ENCODE results near the gene ALDH3B2. TPM values are rescaled to one million over a fixed set of nuclear protein-coding genes. Genes with fewer than 3 reads are reported as not detected.
A peak's percentile ranks its signal among the peaks of the same experiment; 100 is the strongest.
"Not testable (repeated sequence)": the region's sequence is repeated elsewhere in the genome, so short reads cannot be mapped to it uniquely, and the experiment has no call there.

ALDH3B2 gene
- total RNA-seq, 1 experiment from 2014 or later, result not detected

GRCh38 chr11:67662142-67662834, 12.1 kb downstream of the ALDH3B2 start:
- TF ChIP-seq CTCF (conservative IDR thresholded peaks at IDR 0.05), result no peak
- Histone ChIP-seq H3K9ac (ENCODE audit: extremely low read depth, insufficient read length, low read length) (no peak overlapping the region), H3K9me3 (ENCODE audit: control insufficient read depth, low read depth, low read length) (no peaks in the 10 kb centered on the region), H3K79me2 (ENCODE audit: insufficient read depth, low read length) (no peaks in the 10 kb centered on the region), H3K23ac (ENCODE audit: insufficient read length, low read depth, low read length) (no peak overlapping the region), H3K56ac (ENCODE audit: insufficient read length, low read depth, low read length) (no peak overlapping the region), H4K5ac (ENCODE audit: insufficient read length, low read depth, low read length) (no peak overlapping the region), H3K14ac (ENCODE audit: insufficient read depth, low read length) (no peak overlapping the region), H2BK20ac (ENCODE audit: low read depth, low read length, poor library complexity, severe bottlenecking) (no peak overlapping the region), H3K4ac (ENCODE audit: low read depth, low read length) (no peak overlapping the region), H3K4me2 (ENCODE audit: insufficient read depth, insufficient read length, low read length) (no peak overlapping the region), H2AFZ (ENCODE audit: low read length) (no peak overlapping the region), H3K18ac (ENCODE audit: insufficient read length, low read depth, low read length) (no peak overlapping the region), H2BK12ac (ENCODE audit: insufficient read length, low read depth, low read length) (no peak overlapping the region), H3K27ac (ENCODE audit: insufficient read length, low read depth, low read length) (no peak overlapping the region), H3K79me1 (ENCODE audit: insufficient read depth, low read depth, low read length, poor library complexity, severe bottlenecking) (no peaks in the 10 kb centered on the region), H3K4me1 (ENCODE audit: insufficient read depth, low read length) (no peaks in the 10 kb centered on the region), H4K91ac (ENCODE audit: insufficient read length, low read depth, low read length) (no peak overlapping the region), H2AK5ac (ENCODE audit: insufficient read length, low read length) (no peak overlapping the region), H4K20me1 (ENCODE audit: control insufficient read depth, insufficient read depth, insufficient read length) (no peaks in the 10 kb centered on the region), H2BK120ac (ENCODE audit: low read depth, low read length, poor library complexity, severe bottlenecking) (no peak overlapping the region), H4K8ac (replicated peaks; ENCODE audit: insufficient read length, low read depth, low read length) (no peak overlapping the region), H3K27me3 (ENCODE audit: insufficient read depth, low read length) (no peaks in the 10 kb centered on the region), H3K23me2 (ENCODE audit: insufficient read length, low read depth, low read length, poor library complexity, severe bottlenecking) (no peaks in the 10 kb centered on the region), H3T11ph (ENCODE audit: low read length) (no peak overlapping the region), H2BK5ac (ENCODE audit: insufficient read length, low read length) (no peak overlapping the region), H2BK15ac (ENCODE audit: low read depth, low read length) (no peak overlapping the region)
- H3K9me3 Mint-ChIP-seq, result peaks cover 6 to 9% of the 10 kb centered on the region in 2 experiments
- no peak overlapping the region; a peak in 1 of 7 replicates for H3K27ac Mint-ChIP-seq
- H3K4me1 Mint-ChIP-seq, result no peaks in the 10 kb centered on the region
- no peak for DNase-seq
- peaks cover 0 to 5% (median 0%) of the 10 kb centered on the region in 3 experiments; a peak in 1 of 7 replicates for H3K36me3 Mint-ChIP-seq (ENCODE audit: insufficient read depth in 1 of 3, low read depth in 3 of 3)
- peaks cover 13% of the 10 kb centered on the region for H3K27me3 Mint-ChIP-seq (ENCODE audit: low read depth)
- WGBS (ENCODE audit: extremely low coverage, insufficient read length, low lambda C conversion rate), result no CpG with 5 or more reads among the region's 12 CpGs
- peak overlapping the region in 1 of 2 experiments; percentile 17; a peak in 1 of 5 replicates for H3K4me3 Mint-ChIP-seq

GRCh38 chr11:67660752-67661151, 13.7 kb downstream of the ALDH3B2 start:
- not testable (repeated sequence) for H3T11ph ChIP-seq (ENCODE audit: low read length); H3K9ac ChIP-seq (ENCODE audit: extremely low read depth, insufficient read length, low read length); H3K4me2 ChIP-seq (ENCODE audit: insufficient read depth, insufficient read length, low read length); H3K27me3 ChIP-seq (ENCODE audit: insufficient read depth, low read length); H3K4me1 Mint-ChIP-seq; H2BK15ac ChIP-seq (ENCODE audit: low read depth, low read length); H3K14ac ChIP-seq (ENCODE audit: insufficient read depth, low read length); H2BK20ac ChIP-seq (ENCODE audit: low read depth, low read length, poor library complexity, severe bottlenecking); DNase-seq; H3K27ac Mint-ChIP-seq; H3K56ac ChIP-seq (ENCODE audit: insufficient read length, low read depth, low read length); H3K4me3 Mint-ChIP-seq; H3K79me1 ChIP-seq (ENCODE audit: insufficient read depth, low read depth, low read length, poor library complexity, severe bottlenecking); H3K23ac ChIP-seq (ENCODE audit: insufficient read length, low read depth, low read length); H2AFZ ChIP-seq (ENCODE audit: low read length); H3K18ac ChIP-seq (ENCODE audit: insufficient read length, low read depth, low read length); H3K23me2 ChIP-seq (ENCODE audit: insufficient read length, low read depth, low read length, poor library complexity, severe bottlenecking); H4K91ac ChIP-seq (ENCODE audit: insufficient read length, low read depth, low read length); H3K79me2 ChIP-seq (ENCODE audit: insufficient read depth, low read length); H3K4me1 ChIP-seq (ENCODE audit: insufficient read depth, low read length); H2BK120ac ChIP-seq (ENCODE audit: low read depth, low read length, poor library complexity, severe bottlenecking); H3K4ac ChIP-seq (ENCODE audit: low read depth, low read length); H2AK5ac ChIP-seq (ENCODE audit: insufficient read length, low read length); H2BK12ac ChIP-seq (ENCODE audit: insufficient read length, low read depth, low read length); H4K5ac ChIP-seq (ENCODE audit: insufficient read length, low read depth, low read length); H3K27ac ChIP-seq (ENCODE audit: insufficient read length, low read depth, low read length); H2BK5ac ChIP-seq (ENCODE audit: insufficient read length, low read length); H4K8ac ChIP-seq (replicated peaks; ENCODE audit: insufficient read length, low read depth, low read length); H4K20me1 ChIP-seq (ENCODE audit: control insufficient read depth, insufficient read depth, insufficient read length)
- H3K9me3 Mint-ChIP-seq, result peaks cover 19 to 25% of the 10 kb centered on the region in 2 experiments
- peaks cover 14% of the 10 kb centered on the region for H3K9me3 ChIP-seq (ENCODE audit: control insufficient read depth, low read depth, low read length)
- peaks cover 0 to 12% (median 4%) of the 10 kb centered on the region in 3 experiments; a peak in 3 of 7 replicates for H3K36me3 Mint-ChIP-seq (ENCODE audit: insufficient read depth in 1 of 3, low read depth in 3 of 3)
- peaks cover 13% of the 10 kb centered on the region for H3K27me3 Mint-ChIP-seq (ENCODE audit: low read depth)
- WGBS (ENCODE audit: extremely low coverage, insufficient read length, low lambda C conversion rate), result no CpG with 5 or more reads among the region's 5 CpGs
